Tibial artery (tissue), 4 donors: ENCODE results near the gene MRPS27.

Experiments
- DNase-seq, 2 donors: peaks; one replicate each; pipeline ENCODE4 v3.0.0-alpha.2; 2019
- H3K27ac ChIP-seq, 2 donors: fragments of 200-600 bp; sonication (generic) in 1 of 2; 1 replicate in 1 of 2; 2 replicates in 1 of 2; pipeline ENCODE4 v1.5.1; 2018 to 2019; ENCODE audit warnings: mild to moderate bottlenecking in 1 of 2
- H3K27me3 ChIP-seq, 2 donors: fragments of 200-600 bp; sonication (generic) in 1 of 2; one replicate each; pipeline versions ENCODE4 v1.5.1 to v1.6.0; 2016 to 2019
- H3K36me3 ChIP-seq, 3 donors: fragments of 200-600 bp; sonication (generic) in 2 of 3; one replicate each; pipeline ENCODE4 v1.5.1; 2016 to 2019; ENCODE audit warnings: mild to moderate bottlenecking in 2 of 3
- H3K4me1 ChIP-seq, 4 donors: fragments of 200-600 bp; sonication (generic) in 2 of 4; 1 replicate in 3 of 4; 2 replicates in 1 of 4; pipeline ENCODE4 v1.5.1; 2016 to 2019
- H3K4me3 ChIP-seq, 2 donors: fragments of 200-600 bp; sonication (generic) in 1 of 2; 1 replicate in 1 of 2; 2 replicates in 1 of 2; pipeline ENCODE4 v1.5.1; 2018 to 2019; ENCODE audit warnings: mild to moderate bottlenecking in 2 of 2
- H3K9me3 ChIP-seq, 3 donors: fragments of 200-600 bp; sonication (generic) in 1 of 3; one replicate each; pipeline ENCODE4 v1.5.1; 2016 to 2019
- intact Hi-C: fragments of 100-400 bp; cut with DNase I; formaldehyde crosslinking; loops from one replicate; pipeline ENCODE4 v1.15.0; 2023; ENCODE audit warnings: low total_unique reads
- TF ChIP-seq, protein P1 (sequence below), 2 experiments: fragments of 200-600 bp in 1 of 2; fragments of 450-650 bp in 1 of 2; IDR thresholded peaks; one replicate each; pipeline ENCODE4 v1.5.1; 2017 to 2019; ENCODE audit warnings: antibody characterized with exemption in 2 of 2, mild to moderate bottlenecking in 1 of 2, moderate library complexity in 1 of 2

MRPS27 gene

DNA sequence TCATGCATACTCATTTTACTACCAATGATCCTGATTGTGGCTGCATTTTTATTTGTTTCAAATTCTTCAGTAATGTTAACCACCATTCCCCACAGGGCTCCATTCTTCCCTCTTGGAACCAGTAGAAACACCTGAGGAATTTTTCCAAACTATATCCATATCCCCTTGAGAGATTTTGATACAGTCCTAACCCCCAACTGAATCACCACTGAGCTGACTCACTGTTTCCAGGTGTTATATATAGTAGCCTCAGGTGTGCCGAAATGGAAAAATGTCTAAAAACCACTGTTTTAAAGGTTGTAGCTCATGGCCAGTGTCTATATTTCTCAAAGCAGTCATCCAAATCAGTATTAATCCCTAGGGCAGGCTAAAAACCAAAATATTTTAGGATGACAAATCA lies 85.2 kb downstream of the MRPS27 start:
- intact Hi-C loops: no loop called here
- Histone ChIP-seq H3K9me3 (no peaks in the 10 kb centered on the region), H3K27me3 (no peaks in the 10 kb centered on the region), H3K27ac (peak overlapping the region; percentile 16 to 39), H3K36me3 (peaks cover 0 to 16% (median 8%) of the 10 kb centered on the region in 3 donors), H3K4me1 (peaks cover 0 to 25% (median 9%) of the 10 kb centered on the region in 4 donors), H3K4me3 (no peak overlapping the region)
- TF ChIP-seq, protein P1, sequence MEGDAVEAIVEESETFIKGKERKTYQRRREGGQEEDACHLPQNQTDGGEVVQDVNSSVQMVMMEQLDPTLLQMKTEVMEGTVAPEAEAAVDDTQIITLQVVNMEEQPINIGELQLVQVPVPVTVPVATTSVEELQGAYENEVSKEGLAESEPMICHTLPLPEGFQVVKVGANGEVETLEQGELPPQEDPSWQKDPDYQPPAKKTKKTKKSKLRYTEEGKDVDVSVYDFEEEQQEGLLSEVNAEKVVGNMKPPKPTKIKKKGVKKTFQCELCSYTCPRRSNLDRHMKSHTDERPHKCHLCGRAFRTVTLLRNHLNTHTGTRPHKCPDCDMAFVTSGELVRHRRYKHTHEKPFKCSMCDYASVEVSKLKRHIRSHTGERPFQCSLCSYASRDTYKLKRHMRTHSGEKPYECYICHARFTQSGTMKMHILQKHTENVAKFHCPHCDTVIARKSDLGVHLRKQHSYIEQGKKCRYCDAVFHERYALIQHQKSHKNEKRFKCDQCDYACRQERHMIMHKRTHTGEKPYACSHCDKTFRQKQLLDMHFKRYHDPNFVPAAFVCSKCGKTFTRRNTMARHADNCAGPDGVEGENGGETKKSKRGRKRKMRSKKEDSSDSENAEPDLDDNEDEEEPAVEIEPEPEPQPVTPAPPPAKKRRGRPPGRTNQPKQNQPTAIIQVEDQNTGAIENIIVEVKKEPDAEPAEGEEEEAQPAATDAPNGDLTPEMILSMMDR (IDR thresholded peaks at IDR 0.05): no peak
- DNase-seq: no peak

- Histone ChIP-seq H3K27ac (peak overlapping the region; percentile 16 to 39), H3K4me3 (no peak overlapping the region), H3K4me1 (peaks cover 0 to 25% (median 9%) of the 10 kb centered on the region in 4 donors), H3K36me3 (peaks cover 0 to 16% (median 8%) of the 10 kb centered on the region in 3 donors), H3K27me3 (no peaks in the 10 kb centered on the region), H3K9me3 (no peaks in the 10 kb centered on the region)
- TF ChIP-seq, protein P1 (IDR thresholded peaks at IDR 0.05): no peak
- DNase-seq: no peak
- intact Hi-C loops: no loop called here
Observed at GRCh38 chr5:72234265-72234700, 85.8 kb downstream of the MRPS27 start.

- H3K4me1 ChIP-seq: peaks cover 0 to 25% (median 9%) of the 10 kb centered on the region in 4 donors
- intact Hi-C loops: no loop called here
- TF ChIP-seq, protein P1 (IDR thresholded peaks at IDR 0.05): no peak
- no peak overlapping the region for H3K4me3 ChIP-seq
- DNase-seq: no peak
- no peaks in the 10 kb centered on the region for H3K27me3 ChIP-seq
- no peaks in the 10 kb centered on the region for H3K9me3 ChIP-seq
- peaks cover 0 to 21% (median 8%) of the 10 kb centered on the region in 3 donors for H3K36me3 ChIP-seq
- H3K27ac ChIP-seq: peak overlapping the region; percentile 16 to 39
Observed at GRCh38 chr5:72233835-72234234, 86.2 kb downstream of the MRPS27 start.

- intact Hi-C loops: no loop called here
- Histone ChIP-seq H3K4me3 (no peak overlapping the region), H3K36me3 (peaks cover 0 to 26% (median 8%) of the 10 kb centered on the region in 3 donors), H3K4me1 (peaks cover 0 to 25% (median 9%) of the 10 kb centered on the region in 4 donors), H3K9me3 (no peaks in the 10 kb centered on the region), H3K27ac (peak overlapping the region in 1 of 2 donors; percentile 13), H3K27me3 (no peaks in the 10 kb centered on the region)
- TF ChIP-seq, protein P1 (IDR thresholded peaks at IDR 0.05): no peak
- no peak for DNase-seq
Observed at GRCh38 chr5:72232838-72233237, 87.2 kb downstream of the MRPS27 start.

GRCh38 chr5:72231991-72232703 lies 87.9 kb downstream of the MRPS27 start:
- no peak overlapping the region for H3K4me3 ChIP-seq
- H3K27ac ChIP-seq: peak overlapping the region in 1 of 2 donors; percentile 13
- TF ChIP-seq, protein P1 (IDR thresholded peaks at IDR 0.05): no peak
- H3K36me3 ChIP-seq: peaks cover 0 to 29% (median 2%) of the 10 kb centered on the region in 3 donors
- intact Hi-C loops: no loop called here
- H3K27me3 ChIP-seq: no peaks in the 10 kb centered on the region
- no peaks in the 10 kb centered on the region for H3K9me3 ChIP-seq
- peaks cover 0 to 25% (median 9%) of the 10 kb centered on the region in 4 donors for H3K4me1 ChIP-seq
- no peak for DNase-seq
